K562 (cell line): ENCODE data around the gene GRK4. TPM values are rescaled to one million over a fixed set of nuclear protein-coding genes. Genes with fewer than 3 reads are reported as not detected.

Experiments used
- ATAC-seq: fragments of 200-7000 bp; cut with Tn5 transposase; 3 replicates; pipeline ENCODE4 v1.9.1; 2020; ENCODE audit warnings: moderate library complexity
- BruUV-seq: library from RNA; stranded (reverse); fragments of 400-500 nt; replicated peaks from 2 replicates; lab custom pipeline; 2021; lab: Mats Ljungman, UMichigan
- CTCF ChIA-PET: fragments of 300-600 bp; formaldehyde crosslinking; extraction: SDS; loops from one replicate; lab custom pipeline; 2021; ENCODE audit warnings: low intra/inter-chr PET ratio; lab: Yijun Ruan, JAX
- POLR2A ChIA-PET: fragments of 300-600, 350-650 bp; sonication (Branson Sonifier 250); formaldehyde crosslinking; extraction: SDS; loops from one replicate; lab custom pipeline; 2021; ENCODE audit warnings: antibody characterized with exemption, inconsistent platforms; lab: Yijun Ruan, JAX
- DNase-seq, 4 experiments: peaks; one replicate each; pipeline versions ENCODE4 v3.0.0 to v3.0.0-alpha.2; 2011 to 2018; ENCODE audit warnings: low spot score in 3 of 4, mixed read lengths in 3 of 4; ENCODE audit errors: extremely low read depth in 1 of 4
- FAIRE-seq: peaks from 2 replicates; lab custom pipeline; 2011; peaks lifted over from hg19 to GRCh38; lab: Jason Lieb, UNC
- H2AFZ ChIP-seq: 2 replicates; pipeline ENCODE4 v1.6.0; 2011; ENCODE audit warnings: low read depth, low read length, control low read depth, inconsistent platforms
- H3K27ac ChIP-seq: fragments of 200-600 bp; 3 replicates; pipeline ENCODE4 v1.8.0; 2011; ENCODE audit warnings: low read depth, mild to moderate bottlenecking, control low read depth, inconsistent platforms, low read length, moderate library complexity, mixed read lengths; ENCODE audit errors: extremely low read depth
- H3K27me3 ChIP-seq, 2 experiments: fragments of 300-600 bp in 1 of 2; 2 replicates in 1 of 2; 3 replicates in 1 of 2; pipeline versions ENCODE4 v1.6.0 to v1.8.0; 2011; ENCODE audit warnings: inconsistent platforms in 2 of 2, low read length in 2 of 2, mild to moderate bottlenecking in 1 of 2, mixed read lengths in 1 of 2, moderate library complexity in 1 of 2; ENCODE audit not compliant: control insufficient read depth in 2 of 2, insufficient read depth in 2 of 2
- H3K36me3 ChIP-seq: fragments of 300-600 bp; 3 replicates; pipeline ENCODE4 v1.8.0; 2011; ENCODE audit warnings: mild to moderate bottlenecking, low read length, inconsistent platforms; ENCODE audit not compliant: control insufficient read depth, insufficient read depth
- H3K4me1 ChIP-seq, 2 experiments: fragments of 200-600 bp in 1 of 2; replicated peaks in 1 of 2; 2 replicates in 1 of 2; 3 replicates in 1 of 2; pipeline versions ENCODE4 v1.5.1 to v1.8.0; 2011; ENCODE audit warnings: inconsistent platforms in 2 of 2, low read length in 2 of 2, mild to moderate bottlenecking in 1 of 2, mixed read lengths in 1 of 2, moderate library complexity in 1 of 2; ENCODE audit not compliant: control insufficient read depth in 2 of 2, insufficient read depth in 2 of 2
- H3K4me2 ChIP-seq: 2 replicates; pipeline ENCODE4 v1.6.1; 2011; ENCODE audit warnings: low read length, control low read depth, inconsistent platforms, mixed read lengths; ENCODE audit not compliant: insufficient read depth
- H3K4me3 ChIP-seq: fragments of 200-600 bp; sonication (generic), shearing (Covaris generic); 2 replicates; pipeline ENCODE4 v1.5.1; 2016; ENCODE audit warnings: control low read depth, inconsistent platforms
- H3K79me2 ChIP-seq: fragments of 200-600 bp; 3 replicates; pipeline ENCODE4 v1.8.0; 2011; ENCODE audit warnings: low read length, inconsistent platforms; ENCODE audit not compliant: control insufficient read depth, insufficient read depth
- H3K9ac ChIP-seq, 2 experiments: 2 replicates each; pipeline versions ENCODE4 v1.6.0 to v1.6.1; 2011; ENCODE audit warnings: low read depth in 2 of 2, low read length in 2 of 2, control low read depth in 1 of 2, inconsistent platforms in 1 of 2, mild to moderate bottlenecking in 1 of 2, mixed read lengths in 1 of 2; ENCODE audit not compliant: insufficient read depth in 1 of 2
- H3K9me1 ChIP-seq: one replicate; pipeline ENCODE4 v1.6.0; 2011; ENCODE audit warnings: inconsistent platforms, mild to moderate bottlenecking, low read length, moderate library complexity; ENCODE audit not compliant: control insufficient read depth, insufficient read depth
- H3K9me3 ChIP-seq: replicated peaks from 2 replicates; pipeline ENCODE4 v1.5.1; 2011; ENCODE audit warnings: low read depth, low read length, inconsistent platforms; ENCODE audit not compliant: control insufficient read depth, insufficient read depth
- H4K20me1 ChIP-seq: replicated peaks from 2 replicates; pipeline ENCODE4 v1.6.1; 2011; ENCODE audit warnings: low read length, inconsistent platforms, mixed read lengths; ENCODE audit not compliant: control insufficient read depth, insufficient read depth
- CCAR2 ChIP-seq: fragments of 200-400 bp; formaldehyde crosslinking; IDR thresholded peaks from 2 replicates; pipeline ENCODE4 v1.6.1; 2017; ENCODE audit warnings: mild to moderate bottlenecking, low read depth, low read length
- POLR2AphosphoS5 ChIP-seq: IDR thresholded peaks from 2 replicates; pipeline ENCODE4 v1.6.1; 2011; ENCODE audit warnings: mild to moderate bottlenecking, low read depth, low read length, moderate library complexity; ENCODE audit not compliant: control insufficient read depth, insufficient read depth
- RCOR1 ChIP-seq, 2 experiments: IDR thresholded peaks; 2 replicates each; pipeline ENCODE4 v1.6.1; 2012; ENCODE audit warnings: low read depth in 2 of 2, low read length in 2 of 2, borderline replicate concordance in 1 of 2, improper control_type of control experiment in 1 of 2
- TEAD2 ChIP-seq: fragments of 450-650 bp; IDR thresholded peaks from 2 replicates; pipeline ENCODE4 v1.6.1; 2016; ENCODE audit warnings: missing genetic modification characterization, control low read depth, missing compliant biosample characterization
- WGBS: fragments of 100-300 bp; shearing (Covaris generic); methylation state at CpG from one replicate; pipeline ENCODE4 v1.1.6; 2016; ENCODE audit warnings: low coverage, mixed read lengths; ENCODE audit not compliant: insufficient coverage; ENCODE audit errors: missing lambda C conversion rate; 5-methylcytosine and 5-hydroxymethylcytosine counted together
- in situ Hi-C: fragments of 300-500 bp; cut with MboI; formaldehyde crosslinking; loops from 4 replicates; pipeline ENCODE4 v1.15.0; 2018; ENCODE audit warnings: inconsistent platforms, mixed read lengths
- intact Hi-C: fragments of 100-400 bp; cut with micrococcal nuclease; formaldehyde crosslinking; loops from 2 replicates; pipeline ENCODE4 v1.14.2; 2022
- polyA plus RNA-seq, 8 experiments: library from polyadenylated mRNA; depleted of rRNA in 4 of 8; stranded (reverse) in 5 of 8; unstranded in 3 of 8; fragments of >200 nt; fragmentation: Nextera tagmentation in 2 of 8; fragmentation: Illumina TruSeq in 1 of 8; extraction: Ambion mirVana in 2 of 8; extraction: Trizol in 1 of 8; gene quantifications; 2 replicates each; pipeline versions ENCODE4 v1.2.1 to v1.2.3, GENCODE V29; 2011 to 2014; ENCODE audit warnings: inconsistent platforms in 1 of 8, missing spikeins in 1 of 8
- total RNA-seq, 7 experiments: library from RNA; depleted of rRNA in 6 of 7; stranded (reverse); fragments of >200 nt in 6 of 7; fragmentation: Illumina TruSeq in 2 of 7; extraction: Trizol in 2 of 7; gene quantifications; 2 replicates each; pipeline versions ENCODE4 v1.2.1 to v1.2.3, GENCODE V29; 2011 to 2021; ENCODE audit warnings: low replicate concordance in 1 of 7

GRK4 gene
- total and polyA plus RNA-seq, 9 of the 15 experiments (the other 6 are each of a cell fraction or from before 2014, with no cell fraction given) = 1.1 to 4.8 (median 2.6) TPM

DNA sequence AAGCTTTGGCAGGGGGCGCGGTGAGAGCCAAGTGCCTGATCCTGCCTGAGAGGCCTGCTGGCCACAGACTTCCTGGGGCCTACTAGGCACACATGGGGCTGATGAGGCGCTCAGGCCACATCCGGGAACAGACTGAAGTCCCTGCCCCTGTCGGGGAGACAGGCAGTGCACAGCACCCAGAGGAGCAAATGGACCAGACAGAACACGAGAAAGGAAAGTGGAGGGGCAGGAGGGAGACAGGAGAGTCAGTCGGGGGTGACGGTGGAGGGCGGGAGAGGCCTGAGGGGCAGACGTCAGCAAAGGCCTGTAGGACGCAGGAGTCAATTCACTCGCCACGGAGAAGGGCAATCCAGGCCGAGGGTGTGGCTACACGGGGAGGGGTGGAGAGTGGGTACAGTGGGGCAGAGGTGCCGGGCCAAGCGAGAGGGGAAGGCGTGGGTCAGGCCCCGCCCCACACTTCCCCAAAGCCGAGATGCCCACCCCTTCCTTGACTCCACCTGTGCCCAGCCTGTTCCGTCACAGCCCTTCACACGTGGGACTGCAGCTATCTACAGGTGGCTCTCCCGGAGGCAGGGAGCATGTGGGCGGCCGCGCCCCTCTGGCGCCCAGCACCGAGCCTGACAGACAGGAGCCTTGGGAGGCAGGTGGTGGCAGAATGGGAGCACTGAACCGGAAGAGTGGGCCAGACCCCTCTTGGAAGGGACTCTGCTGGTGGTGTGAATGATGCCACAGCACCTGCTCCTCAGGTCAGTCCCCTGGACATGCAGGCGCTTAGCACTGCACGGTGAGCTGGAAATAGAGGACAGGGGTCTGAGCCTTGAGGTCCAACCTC, 20.6 kb upstream of the GRK4 start (continued):
- TF ChIP-seq TEAD2 = no peak

DNA sequence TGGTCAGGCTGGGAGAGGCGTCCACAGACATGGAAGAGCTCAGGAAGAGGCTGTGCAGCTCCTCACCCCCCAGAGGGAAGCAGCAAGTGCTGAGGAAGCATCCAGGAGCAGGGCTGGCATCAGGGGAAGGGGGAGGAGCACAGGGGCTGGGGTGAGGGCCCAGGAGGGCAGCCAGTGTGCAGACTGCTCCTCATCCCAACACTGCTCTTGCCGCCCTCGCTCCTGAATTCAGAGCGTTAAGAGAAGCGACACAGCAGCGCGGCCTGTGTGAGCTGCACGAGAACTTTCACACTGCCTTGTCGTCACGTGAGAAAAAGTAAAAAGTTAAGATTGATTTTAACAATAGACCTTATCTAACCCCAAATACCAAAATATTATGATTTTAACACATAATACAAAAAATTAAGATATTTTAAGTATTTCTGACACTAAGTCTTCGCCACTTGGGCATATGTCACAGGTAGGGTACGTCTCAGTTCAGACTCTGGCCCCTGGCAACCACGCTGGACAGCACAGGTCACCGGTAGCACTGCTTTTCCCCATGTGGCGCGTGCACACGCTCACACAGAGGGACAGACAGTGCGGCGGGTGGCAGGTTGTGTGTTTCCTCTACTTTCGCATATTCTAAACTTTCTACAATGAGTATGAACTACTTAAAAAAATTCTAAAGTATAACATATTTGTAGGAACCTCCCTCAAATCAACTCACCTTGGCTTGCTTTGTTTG, 19.8 kb upstream of the GRK4 start:
- intact Hi-C loops (no loop called here), in situ Hi-C loops (no loop called here)
- peaks cover 0 to 12% of the 10 kb centered on the region in 2 experiments; a peak in 1 of 5 replicates for H3K4me1 ChIP-seq
- H3K4me3 ChIP-seq = no peak overlapping the region
- H3K9me1 ChIP-seq = no peaks in the 10 kb centered on the region
- 96% methylated on average over 20 of the region's 20 CpGs for WGBS
- TF ChIP-seq RCOR1 (IDR thresholded peaks at IDR 0.05; ENCODE audit: borderline replicate concordance in 1 of 2, low read depth in 2 of 2, low read length in 2 of 2) = no peak
- peak; percentile 12; the same call in 1 of the 2 replicates for TF ChIP-seq POLR2AphosphoS5
- no peak for TF ChIP-seq CCAR2
- TF ChIP-seq, all 486 proteins: peak for 1
- no peaks in the 10 kb centered on the region; the same call in 1 of the 2 replicates for H4K20me1 ChIP-seq
- H3K36me3 ChIP-seq = peaks cover 96% of the 10 kb centered on the region
- DNase-seq (no peak), FAIRE-seq (no peak), ATAC-seq (no peak)
- H3K27me3 ChIP-seq = no peaks in the 10 kb centered on the region
- no peak overlapping the region for H3K9ac ChIP-seq
- ChIA-PET CTCF (no interaction called here), POLR2A (interaction anchor here (1.0 to 1.9 kb wide), 2 partner anchors 9 to 18 kb away, joined by 3 to 5 read pairs; no protein-coding TSS in a partner anchor)
- no peak overlapping the region for H3K4me2 ChIP-seq
- no peaks in the 10 kb centered on the region for H3K79me2 ChIP-seq
- no peak overlapping the region for H2AFZ ChIP-seq
- no peak overlapping the region for H3K27ac ChIP-seq
- BruUV-seq = no TSS peak
- H3K9me3 ChIP-seq = no peaks in the 10 kb centered on the region
